Activated T-cell treated with anti-CD3 and anti-CD28 coated beads for 1 hour (primary cell): Measurements from ENCODE around the gene WDR70.
"Not testable (repeated sequence)": the region's sequence is repeated elsewhere in the genome, so short reads cannot be mapped to it uniquely, and the experiment has no call there.

Experiments
- DNase-seq: peaks from one replicate; pipeline ENCODE4 v3.0.0-alpha.2; 2020; ENCODE audit warnings: low read depth

WDR70 gene

GRCh38 chr5:37454402-37455055, 75.4 kb downstream of the WDR70 start:
- DNase-seq: not testable (repeated sequence)

- DNase-seq: not testable (repeated sequence)
These were observed 84.3 kb downstream of the WDR70 start for GRCh38 chr5:37463191-37464051.

GRCh38 chr5:37464581-37464980, 85.5 kb downstream of the WDR70 start:
- DNase-seq: not testable (repeated sequence)

- DNase-seq: not testable (repeated sequence)
These were observed 90.3 kb downstream of the WDR70 start for GRCh38 chr5:37469383-37469782.

GRCh38 chr5:37471666-37472197, 92.6 kb downstream of the WDR70 start:
- DNase-seq: no peak

- DNase-seq: no peak
These were observed 98.3 kb downstream of the WDR70 start for GRCh38 chr5:37477426-37477825.

- no peak for DNase-seq
These were observed 99.2 kb downstream of the WDR70 start for GRCh38 chr5:37478121-37478894.

- not testable (repeated sequence) for DNase-seq
These were observed 102.3 kb downstream of the WDR70 start for GRCh38 chr5:37481395-37481794.

- DNase-seq: no peak
These were observed 111.1 kb downstream of the WDR70 start for GRCh38 chr5:37490120-37490810.

- no peak for DNase-seq
These were observed 111.8 kb downstream of the WDR70 start for GRCh38 chr5:37490931-37491330.

GRCh38 chr5:37492778-37493555, 113.8 kb downstream of the WDR70 start:
- no peak for DNase-seq

GRCh38 chr5:37494756-37495155, 115.6 kb downstream of the WDR70 start:
- DNase-seq: no peak

GRCh38 chr5:37495210-37495609, 116.1 kb downstream of the WDR70 start:
- DNase-seq: no peak

- no peak for DNase-seq
These were observed 116.7 kb downstream of the WDR70 start for GRCh38 chr5:37495668-37496347.

GRCh38 chr5:37496902-37497445, 117.9 kb downstream of the WDR70 start:
- no peak for DNase-seq

- no peak for DNase-seq
These were observed 122.0 kb downstream of the WDR70 start for GRCh38 chr5:37501152-37501551.

- no peak for DNase-seq
These were observed 127.1 kb downstream of the WDR70 start for GRCh38 chr5:37506241-37506640.

GRCh38 chr5:37506722-37507121, 127.6 kb downstream of the WDR70 start:
- no peak for DNase-seq

GRCh38 chr5:37511646-37512045, 132.5 kb downstream of the WDR70 start:
- no peak for DNase-seq

- DNase-seq: no peak
These were observed 135.8 kb downstream of the WDR70 start for GRCh38 chr5:37514946-37515345.
